ENCODE results near the gene LIPA.

DNA sequence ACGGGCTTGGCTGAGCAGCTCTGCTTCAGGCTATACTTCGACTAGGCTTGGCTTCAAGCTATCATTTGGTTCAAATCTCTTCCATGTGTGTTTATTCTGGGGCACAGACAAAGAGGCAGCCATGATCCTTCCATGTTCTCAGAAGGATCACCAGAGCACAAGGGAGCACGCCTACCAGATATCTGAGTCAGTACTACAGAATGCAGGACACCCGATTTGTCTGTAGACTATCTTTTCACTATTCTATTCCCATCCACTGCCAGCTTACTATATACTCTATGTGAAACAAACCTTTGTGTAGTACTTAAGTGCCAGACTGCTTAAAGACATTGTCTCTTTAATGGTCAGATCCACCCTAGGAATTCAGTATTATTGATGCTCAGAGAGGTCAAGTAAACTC, 79.6 kb downstream of the LIPA start:
- TF ChIP-seq POLR2A (IDR thresholded peaks at IDR 0.05) = no peak
- TF ChIP-seq, protein P1, sequence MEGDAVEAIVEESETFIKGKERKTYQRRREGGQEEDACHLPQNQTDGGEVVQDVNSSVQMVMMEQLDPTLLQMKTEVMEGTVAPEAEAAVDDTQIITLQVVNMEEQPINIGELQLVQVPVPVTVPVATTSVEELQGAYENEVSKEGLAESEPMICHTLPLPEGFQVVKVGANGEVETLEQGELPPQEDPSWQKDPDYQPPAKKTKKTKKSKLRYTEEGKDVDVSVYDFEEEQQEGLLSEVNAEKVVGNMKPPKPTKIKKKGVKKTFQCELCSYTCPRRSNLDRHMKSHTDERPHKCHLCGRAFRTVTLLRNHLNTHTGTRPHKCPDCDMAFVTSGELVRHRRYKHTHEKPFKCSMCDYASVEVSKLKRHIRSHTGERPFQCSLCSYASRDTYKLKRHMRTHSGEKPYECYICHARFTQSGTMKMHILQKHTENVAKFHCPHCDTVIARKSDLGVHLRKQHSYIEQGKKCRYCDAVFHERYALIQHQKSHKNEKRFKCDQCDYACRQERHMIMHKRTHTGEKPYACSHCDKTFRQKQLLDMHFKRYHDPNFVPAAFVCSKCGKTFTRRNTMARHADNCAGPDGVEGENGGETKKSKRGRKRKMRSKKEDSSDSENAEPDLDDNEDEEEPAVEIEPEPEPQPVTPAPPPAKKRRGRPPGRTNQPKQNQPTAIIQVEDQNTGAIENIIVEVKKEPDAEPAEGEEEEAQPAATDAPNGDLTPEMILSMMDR (IDR thresholded peaks at IDR 0.05) = no peak
